Spleen (tissue), 11 donors: Measurements from ENCODE around the gene CELF3. TPM values are rescaled to one million over a fixed set of nuclear protein-coding genes. Genes with fewer than 3 reads are reported as not detected.

Source experiments
- DNase-seq: peaks from one replicate; pipeline ENCODE4 v3.0.0-alpha.2; 2020
- H3K27ac ChIP-seq, 8 donors: fragments of 200-600 bp; sonication (generic) in 7 of 8; 1 replicate in 4 of 8; 2 replicates in 4 of 8; pipeline versions ENCODE4 v1.5.0 to v1.8.0; 2016 to 2021; ENCODE audit warnings: inconsistent platforms in 4 of 8, mild to moderate bottlenecking in 4 of 8, moderate library complexity in 1 of 8
- H3K27me3 ChIP-seq, 7 donors: fragments of 200-600 bp; sonication (generic) in 6 of 7; replicated peaks in 1 of 7; 1 replicate in 4 of 7; 2 replicates in 3 of 7; pipeline versions ENCODE4 v1.5.0 to v1.8.0; 2016 to 2021; ENCODE audit warnings: inconsistent platforms in 3 of 7, mild to moderate bottlenecking in 1 of 7
- H3K36me3 ChIP-seq, 6 donors: fragments of 200-600 bp; sonication (generic) in 5 of 6; 1 replicate in 4 of 6; 2 replicates in 2 of 6; pipeline versions ENCODE4 v1.5.0 to v1.8.0; 2016 to 2021; ENCODE audit warnings: inconsistent platforms in 2 of 6
- H3K4me1 ChIP-seq, 6 donors: fragments of 200-600 bp; sonication (generic) in 5 of 6; 1 replicate in 3 of 6; 2 replicates in 3 of 6; pipeline versions ENCODE4 v1.5.0 to v1.8.0; 2016 to 2021; ENCODE audit warnings: inconsistent platforms in 3 of 6
- H3K4me3 ChIP-seq, 8 donors: fragments of 200-600 bp; sonication (generic) in 7 of 8; 1 replicate in 4 of 8; 2 replicates in 4 of 8; pipeline versions ENCODE4 v1.5.0 to v1.8.0; 2016 to 2021; ENCODE audit warnings: inconsistent platforms in 4 of 8, mild to moderate bottlenecking in 4 of 8, moderate library complexity in 2 of 8
- H3K9me3 ChIP-seq, 8 donors: fragments of 200-600 bp; sonication (generic) in 7 of 8; 1 replicate in 4 of 8; 2 replicates in 4 of 8; pipeline versions ENCODE4 v1.5.0 to v1.8.0; 2016 to 2021; ENCODE audit warnings: inconsistent platforms in 4 of 8
- POLR2A ChIP-seq, 3 donors: fragments of 450-650 bp; IDR thresholded peaks; one replicate each; pipeline ENCODE4 v1.5.1; 2017; ENCODE audit warnings: antibody characterized with exemption in 3 of 3, mild to moderate bottlenecking in 1 of 3
- POLR2AphosphoS5 ChIP-seq, 3 donors: sonication (generic); formaldehyde crosslinking; IDR thresholded peaks; one replicate each; pipeline ENCODE4 v1.5.1; 2017; ENCODE audit warnings: antibody characterized with exemption in 3 of 3
- WGBS, 5 donors: extraction: QIAGEN DNeasy Blood & Tissue Kit in 3 of 5; methylation state at CpG; one replicate each; pipeline versions ENCODE4 v1.1.5 to v1.1.7; 2013 to 2018; 5-methylcytosine and 5-hydroxymethylcytosine counted together
- intact Hi-C: fragments of 100-400 bp; cut with DNase I; formaldehyde crosslinking; loops from one replicate; pipeline ENCODE4 v1.15.0; 2023; ENCODE audit warnings: low total_unique reads
- polyA plus RNA-seq, 3 donors: library from polyadenylated mRNA; stranded (reverse); fragments of 200-250 nt; gene quantifications; one replicate each; pipeline ENCODE4 v1.2.1, GENCODE V29; 2013
- total RNA-seq, 7 donors: library from RNA; depleted of rRNA in 3 of 7; stranded (reverse); fragments of >200 nt in 3 of 7; fragmentation: NEBNext Ultra II Directional in 4 of 7; extraction: Animal tissue kit (Norgen Biotek cat#: 25700) in 4 of 7; gene quantifications; one replicate each; pipeline versions ENCODE4 v1.1.0 to v1.2.1, GENCODE V29; 2016 to 2021
- TF ChIP-seq, protein P1 (sequence below), 11 experiments: fragments of 200-600 bp in 7 of 11; fragments of 450-650 bp in 4 of 11; sonication (generic) in 4 of 11; IDR thresholded peaks in 8 of 11; conservative IDR thresholded peaks in 3 of 11; 1 replicate in 7 of 11; 2 replicates in 4 of 11; pipeline versions ENCODE4 v1.4.0 to v1.8.0; 2016 to 2021; ENCODE audit warnings: antibody characterized with exemption in 11 of 11, inconsistent platforms in 4 of 11, mild to moderate bottlenecking in 1 of 11
- donor health status: healthy with polysubstance abuse.
- donor health status: DM: no; HTN: no; CAD: no; lungs with moderate emphysema.
- donor health status: DM: no; HTN: no; CAD: no.
- donor health status: Bipolar disorder and iron deficiency.
- donor health status: healthy.
- donor health status: DM: no; HTN: no; CAD: no.
- donor health status: DM: yes; HTN: yes; CAD: no.

The CELF3 gene
- total and polyA plus RNA-seq, 10 donors = 0.02 to 0.40 TPM; not detected in 8

DNA sequence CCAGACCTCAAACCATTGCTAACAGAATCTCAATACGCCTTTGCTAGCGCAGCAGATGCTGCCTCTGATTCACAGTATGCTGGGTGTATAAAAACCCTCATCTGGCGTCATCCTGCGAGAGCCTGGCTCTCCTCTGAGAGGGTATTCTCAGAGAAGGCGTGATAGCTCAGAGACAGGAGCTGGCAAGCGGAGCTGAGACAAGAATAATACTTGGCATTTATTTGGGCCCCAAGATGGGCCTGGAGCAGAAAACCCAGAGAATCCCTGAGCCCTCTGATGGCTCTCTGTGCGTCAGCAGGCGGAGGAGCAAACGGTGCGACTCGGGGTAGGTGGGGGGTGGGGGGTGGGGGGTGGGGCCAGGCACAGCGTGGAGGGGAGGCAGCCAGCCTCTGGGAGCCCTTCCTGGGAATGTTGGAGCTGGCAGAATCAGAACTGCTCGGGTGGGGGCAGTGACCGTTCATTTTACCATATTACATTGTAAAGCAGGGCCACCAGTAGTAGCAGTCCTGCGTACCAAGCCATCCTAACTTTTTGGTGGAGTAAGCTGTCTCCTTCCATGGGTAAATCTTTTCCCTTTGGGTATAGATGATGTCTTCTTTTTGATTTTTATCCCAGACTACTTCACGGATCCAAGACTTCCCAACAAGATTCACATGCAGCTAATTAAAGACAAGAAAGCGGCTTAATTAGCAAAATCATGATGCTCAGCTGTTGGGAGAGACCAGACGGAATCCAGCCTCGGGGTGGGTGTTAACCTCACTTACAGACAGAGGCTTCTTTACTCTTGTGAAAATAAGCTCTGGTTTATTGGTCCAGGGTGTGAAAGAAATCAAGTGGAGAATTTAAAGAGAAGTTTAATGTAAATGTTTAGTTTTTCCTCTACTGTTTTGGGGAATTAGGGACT lies 11.8 kb upstream of the CELF3 start:
- Histone ChIP-seq H3K27ac (no peak overlapping the region), H3K4me3 (no peak overlapping the region), H3K36me3 (no peaks in the 10 kb centered on the region), H3K4me1 (no peaks in the 10 kb centered on the region), H3K9me3 (no peaks in the 10 kb centered on the region), H3K27me3 (peaks cover 0 to 81% (median 15%) of the 10 kb centered on the region in 7 donors)
- WGBS, 5 donors = 53 to 67% (median 59%) methylated on average over 19 of the region's 19 CpGs
- DNase-seq = no peak
- intact Hi-C loops = no loop called here
- TF ChIP-seq, protein P1, sequence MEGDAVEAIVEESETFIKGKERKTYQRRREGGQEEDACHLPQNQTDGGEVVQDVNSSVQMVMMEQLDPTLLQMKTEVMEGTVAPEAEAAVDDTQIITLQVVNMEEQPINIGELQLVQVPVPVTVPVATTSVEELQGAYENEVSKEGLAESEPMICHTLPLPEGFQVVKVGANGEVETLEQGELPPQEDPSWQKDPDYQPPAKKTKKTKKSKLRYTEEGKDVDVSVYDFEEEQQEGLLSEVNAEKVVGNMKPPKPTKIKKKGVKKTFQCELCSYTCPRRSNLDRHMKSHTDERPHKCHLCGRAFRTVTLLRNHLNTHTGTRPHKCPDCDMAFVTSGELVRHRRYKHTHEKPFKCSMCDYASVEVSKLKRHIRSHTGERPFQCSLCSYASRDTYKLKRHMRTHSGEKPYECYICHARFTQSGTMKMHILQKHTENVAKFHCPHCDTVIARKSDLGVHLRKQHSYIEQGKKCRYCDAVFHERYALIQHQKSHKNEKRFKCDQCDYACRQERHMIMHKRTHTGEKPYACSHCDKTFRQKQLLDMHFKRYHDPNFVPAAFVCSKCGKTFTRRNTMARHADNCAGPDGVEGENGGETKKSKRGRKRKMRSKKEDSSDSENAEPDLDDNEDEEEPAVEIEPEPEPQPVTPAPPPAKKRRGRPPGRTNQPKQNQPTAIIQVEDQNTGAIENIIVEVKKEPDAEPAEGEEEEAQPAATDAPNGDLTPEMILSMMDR (IDR thresholded peaks at IDR 0.05 in 8 of 11, conservative IDR thresholded peaks at IDR 0.05 in 3 of 11) = no peak
- TF ChIP-seq POLR2AphosphoS5 (IDR thresholded peaks at IDR 0.05) (no peak), POLR2A (IDR thresholded peaks at IDR 0.05) (no peak)

DNA sequence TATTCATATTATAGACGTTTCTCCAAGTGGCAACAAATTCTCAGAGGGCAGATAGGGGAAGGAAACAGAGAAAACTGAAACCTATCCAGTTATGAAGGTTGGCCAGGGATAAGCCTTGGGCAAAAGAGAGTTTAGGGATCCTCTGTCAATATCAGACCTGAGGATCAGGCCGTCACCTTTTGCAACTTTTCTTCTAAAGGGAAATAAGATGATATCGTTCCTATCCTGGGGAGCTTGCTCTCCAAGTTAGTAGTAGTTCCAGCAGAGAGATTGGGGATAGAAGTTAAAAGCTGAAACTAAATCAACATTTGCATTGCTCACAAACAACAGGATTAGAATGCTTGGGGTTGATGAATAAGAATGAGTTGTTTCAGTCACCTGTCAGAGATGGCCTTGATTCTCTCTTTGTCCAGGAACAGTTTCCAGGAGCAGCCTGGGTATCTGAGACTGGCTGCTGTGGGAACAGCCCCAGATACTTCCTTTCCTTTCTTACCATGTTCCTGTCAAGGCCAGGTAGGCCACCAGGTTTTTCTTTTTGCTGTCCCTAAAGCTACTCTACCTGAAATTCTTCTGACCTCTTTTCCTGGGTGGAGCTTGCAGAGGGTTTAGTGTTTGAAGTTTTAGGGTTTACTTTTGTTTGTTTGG lies 7.2 kb upstream of the CELF3 start:
- H3K9me3 ChIP-seq = no peaks in the 10 kb centered on the region
- H3K27ac ChIP-seq = no peak overlapping the region
- TF ChIP-seq, protein P1 (IDR thresholded peaks at IDR 0.05 in 8 of 11, conservative IDR thresholded peaks at IDR 0.05 in 3 of 11) = no peak
- TF ChIP-seq POLR2A (IDR thresholded peaks at IDR 0.05) = no peak
- TF ChIP-seq POLR2AphosphoS5 (IDR thresholded peaks at IDR 0.05) = no peak
- no peak for DNase-seq
- 38 to 50% (median 48%) methylated on average over 3 of the region's 3 CpGs for WGBS, 5 donors
- intact Hi-C loops = no loop called here
- no peak overlapping the region for H3K4me3 ChIP-seq
- peaks cover 6 to 29% (median 22%) of the 10 kb centered on the region in 6 donors for H3K4me1 ChIP-seq
- no peaks in the 10 kb centered on the region for H3K36me3 ChIP-seq
- H3K27me3 ChIP-seq = peaks cover 0 to 88% (median 11%) of the 10 kb centered on the region in 7 donors

DNA sequence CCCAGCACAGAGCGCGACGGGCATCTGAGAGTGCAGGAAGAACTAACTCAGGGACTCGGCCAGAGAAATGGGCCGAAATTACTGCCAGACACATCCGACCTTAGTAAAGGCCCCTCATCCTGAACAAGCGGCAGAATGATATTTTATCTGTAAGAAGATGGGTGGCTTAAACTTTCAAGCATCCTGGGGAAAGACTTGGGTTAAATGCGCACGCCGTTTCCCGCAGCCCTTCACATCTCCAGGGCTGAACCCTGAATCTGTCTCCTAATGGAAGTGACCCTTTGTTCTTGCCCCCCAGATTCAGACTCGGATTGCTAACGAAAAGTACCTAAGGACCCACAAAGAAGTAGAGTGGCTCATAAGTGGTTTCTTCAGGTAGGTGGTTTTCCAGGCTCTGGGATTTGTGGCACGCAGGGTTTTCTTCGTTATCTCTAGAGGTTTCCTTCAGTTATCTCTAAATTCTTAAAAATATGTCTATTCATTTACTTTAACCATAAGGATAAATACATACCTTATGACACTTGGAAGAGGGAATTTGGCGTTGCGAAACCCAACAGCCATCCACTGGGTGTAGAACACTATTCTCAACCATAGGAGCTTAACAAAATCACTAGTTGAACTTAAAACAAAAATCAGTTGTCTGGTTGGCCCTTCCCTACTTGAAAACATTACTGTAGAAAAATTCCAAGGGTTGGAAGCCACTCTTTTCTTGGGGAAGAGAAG lies 5.3 kb upstream of the CELF3 start:
- Histone ChIP-seq H3K4me3 (peak overlapping the region; percentile 36 to 66 (median 54)), H3K27ac (peak overlapping the region in 2 of 8 donors; percentile 62 to 81), H3K9me3 (no peaks in the 10 kb centered on the region), H3K27me3 (peaks cover 2 to 90% (median 14%) of the 10 kb centered on the region in 7 donors), H3K4me1 (peaks cover 6 to 38% (median 27%) of the 10 kb centered on the region in 6 donors), H3K36me3 (no peaks in the 10 kb centered on the region)
- 28 to 41% (median 31%) methylated on average over 17 of the region's 17 CpGs for WGBS, 5 donors
- DNase-seq = no peak
- intact Hi-C loops = no loop called here
- TF ChIP-seq POLR2AphosphoS5 (IDR thresholded peaks at IDR 0.05) (no peak), POLR2A (IDR thresholded peaks at IDR 0.05) (no peak)
- TF ChIP-seq, protein P1 (IDR thresholded peaks at IDR 0.05 in 8 of 11, conservative IDR thresholded peaks at IDR 0.05 in 3 of 11) = peak in 1 of 11 experiments; percentile 7
